Effector CD4-positive, alpha-beta T cell (primary cell): ENCODE data around the gene ZBTB20.

Source experiments
- DNase-seq: peaks from one replicate; pipeline ENCODE4 v3.0.0-alpha.2; 2020

The ZBTB20 gene

GRCh38 chr3:114400371-114400770, 746.7 kb downstream of the ZBTB20 start:
- no peak for DNase-seq

- no peak for DNase-seq
These were observed 752.5 kb downstream of the ZBTB20 start for GRCh38 chr3:114394551-114394950.

- no peak for DNase-seq
These were observed 753.6 kb downstream of the ZBTB20 start for GRCh38 chr3:114393367-114394072.

GRCh38 chr3:114392831-114393230, 754.3 kb downstream of the ZBTB20 start:
- no peak for DNase-seq

- no peak for DNase-seq
These were observed 757.9 kb downstream of the ZBTB20 start for GRCh38 chr3:114389156-114389555.

GRCh38 chr3:114384558-114384903, 762.6 kb downstream of the ZBTB20 start:
- no peak for DNase-seq

- DNase-seq: peak; percentile 56
These were observed 763.1 kb downstream of the ZBTB20 start for GRCh38 chr3:114383875-114384557.

- no peak for DNase-seq
These were observed 766.8 kb downstream of the ZBTB20 start for GRCh38 chr3:114380233-114380651.

- no peak for DNase-seq
These were observed 767.8 kb downstream of the ZBTB20 start for GRCh38 chr3:114379266-114379665.

GRCh38 chr3:114378760-114379159, 768.3 kb downstream of the ZBTB20 start:
- DNase-seq: no peak

- no peak for DNase-seq
These were observed 769.7 kb downstream of the ZBTB20 start for GRCh38 chr3:114377426-114377825.

GRCh38 chr3:114376516-114377185, 770.4 kb downstream of the ZBTB20 start:
- no peak for DNase-seq

GRCh38 chr3:114375608-114376421, 771.3 kb downstream of the ZBTB20 start:
- no peak for DNase-seq

GRCh38 chr3:114374433-114374990, 772.6 kb downstream of the ZBTB20 start:
- DNase-seq: no peak

GRCh38 chr3:114370537-114371174, 776.4 kb downstream of the ZBTB20 start:
- no peak for DNase-seq

GRCh38 chr3:114365909-114366308, 781.2 kb downstream of the ZBTB20 start:
- no peak for DNase-seq

- DNase-seq: no peak
These were observed 782.1 kb downstream of the ZBTB20 start for GRCh38 chr3:114364806-114365654.

- no peak for DNase-seq
These were observed 783.4 kb downstream of the ZBTB20 start for GRCh38 chr3:114363554-114364202.

GRCh38 chr3:114362815-114363214, 784.3 kb downstream of the ZBTB20 start:
- no peak for DNase-seq

- DNase-seq: no peak
These were observed 785.7 kb downstream of the ZBTB20 start for GRCh38 chr3:114361391-114361790.

GRCh38 chr3:114356525-114356924, 790.6 kb downstream of the ZBTB20 start:
- no peak for DNase-seq
